Tibial artery (tissue), 4 donors: Measurements from ENCODE around the gene TGM2.

ENCODE experiments used
- DNase-seq, 2 donors: peaks; one replicate each; pipeline ENCODE4 v3.0.0-alpha.2; 2019
- H3K27ac ChIP-seq, 2 donors: fragments of 200-600 bp; sonication (generic) in 1 of 2; 1 replicate in 1 of 2; 2 replicates in 1 of 2; pipeline ENCODE4 v1.5.1; 2018 to 2019; ENCODE audit warnings: mild to moderate bottlenecking in 1 of 2
- H3K27me3 ChIP-seq, 2 donors: fragments of 200-600 bp; sonication (generic) in 1 of 2; one replicate each; pipeline versions ENCODE4 v1.5.1 to v1.6.0; 2016 to 2019
- H3K36me3 ChIP-seq, 3 donors: fragments of 200-600 bp; sonication (generic) in 2 of 3; one replicate each; pipeline ENCODE4 v1.5.1; 2016 to 2019; ENCODE audit warnings: mild to moderate bottlenecking in 2 of 3
- H3K4me1 ChIP-seq, 4 donors: fragments of 200-600 bp; sonication (generic) in 2 of 4; 1 replicate in 3 of 4; 2 replicates in 1 of 4; pipeline ENCODE4 v1.5.1; 2016 to 2019
- H3K4me3 ChIP-seq, 2 donors: fragments of 200-600 bp; sonication (generic) in 1 of 2; 1 replicate in 1 of 2; 2 replicates in 1 of 2; pipeline ENCODE4 v1.5.1; 2018 to 2019; ENCODE audit warnings: mild to moderate bottlenecking in 2 of 2
- H3K9me3 ChIP-seq, 3 donors: fragments of 200-600 bp; sonication (generic) in 1 of 3; one replicate each; pipeline ENCODE4 v1.5.1; 2016 to 2019
- CTCF ChIP-seq, 2 experiments: fragments of 200-600 bp in 1 of 2; fragments of 450-650 bp in 1 of 2; IDR thresholded peaks; one replicate each; pipeline ENCODE4 v1.5.1; 2017 to 2019; ENCODE audit warnings: antibody characterized with exemption in 2 of 2, mild to moderate bottlenecking in 1 of 2, moderate library complexity in 1 of 2
- intact Hi-C: fragments of 100-400 bp; cut with DNase I; formaldehyde crosslinking; loops from one replicate; pipeline ENCODE4 v1.15.0; 2023; ENCODE audit warnings: low total_unique reads

TGM2 gene

GRCh38 chr20:38120625-38120988 lies 44.5 kb downstream of the TGM2 start:
- no peaks in the 10 kb centered on the region for H3K9me3 ChIP-seq
- no peak for TF ChIP-seq CTCF (IDR thresholded peaks at IDR 0.05)
- H3K4me1 ChIP-seq, result peaks cover 0 to 33% (median 12%) of the 10 kb centered on the region in 4 donors
- no peak overlapping the region for H3K4me3 ChIP-seq
- no peaks in the 10 kb centered on the region for H3K36me3 ChIP-seq
- peak overlapping the region; percentile 44 to 48 for H3K27ac ChIP-seq
- no peaks in the 10 kb centered on the region for H3K27me3 ChIP-seq
- intact Hi-C loops, result no loop called here
- no peak for DNase-seq

DNA sequence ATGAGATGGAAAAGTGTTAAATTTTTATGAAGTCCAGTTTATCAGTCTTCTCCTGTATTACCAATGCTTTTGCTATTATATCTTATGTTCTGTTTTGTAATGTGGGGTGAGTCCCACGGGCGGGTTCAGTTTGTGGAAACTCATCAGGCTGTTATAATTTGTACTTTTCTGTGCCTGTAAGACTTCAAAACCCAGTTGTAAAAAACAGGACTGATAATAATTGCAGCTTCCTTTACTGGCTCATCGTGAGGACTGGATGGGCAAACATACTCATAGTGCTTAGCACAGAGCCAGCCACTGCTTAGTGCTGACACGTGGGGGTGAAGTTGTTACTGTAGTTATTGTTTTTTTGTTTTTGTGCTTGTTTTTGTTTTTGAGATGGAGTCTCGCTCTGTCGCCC lies 45.6 kb downstream of the TGM2 start:
- Histone ChIP-seq H3K27me3 (no peaks in the 10 kb centered on the region), H3K4me3 (no peak overlapping the region), H3K9me3 (no peaks in the 10 kb centered on the region), H3K27ac (peak overlapping the region; percentile 44 to 48), H3K36me3 (no peaks in the 10 kb centered on the region), H3K4me1 (peaks cover 0 to 23% (median 3%) of the 10 kb centered on the region in 4 donors)
- intact Hi-C loops, result no loop called here
- TF ChIP-seq CTCF (IDR thresholded peaks at IDR 0.05), result no peak
- peak in 1 of 2 donors; percentile 27 for DNase-seq

GRCh38 chr20:38117635-38118034 lies 47.4 kb downstream of the TGM2 start:
- Histone ChIP-seq H3K27ac (no peak overlapping the region), H3K4me3 (no peak overlapping the region), H3K36me3 (no peaks in the 10 kb centered on the region), H3K4me1 (peaks cover 0 to 28% (median 6%) of the 10 kb centered on the region in 4 donors), H3K9me3 (no peaks in the 10 kb centered on the region), H3K27me3 (no peaks in the 10 kb centered on the region)
- intact Hi-C loops, result no loop called here
- no peak for TF ChIP-seq CTCF (IDR thresholded peaks at IDR 0.05)
- DNase-seq, result no peak

GRCh38 chr20:38117205-38117604 lies 47.9 kb downstream of the TGM2 start:
- H3K27ac ChIP-seq, result no peak overlapping the region
- no peaks in the 10 kb centered on the region for H3K9me3 ChIP-seq
- DNase-seq, result no peak
- no peak overlapping the region for H3K4me3 ChIP-seq
- no peaks in the 10 kb centered on the region for H3K27me3 ChIP-seq
- TF ChIP-seq CTCF (IDR thresholded peaks at IDR 0.05), result no peak
- no peaks in the 10 kb centered on the region for H3K36me3 ChIP-seq
- peaks cover 0 to 28% (median 6%) of the 10 kb centered on the region in 4 donors for H3K4me1 ChIP-seq
- intact Hi-C loops, result no loop called here

GRCh38 chr20:38116409-38117165 lies 48.5 kb downstream of the TGM2 start:
- DNase-seq, result no peak
- no peak for TF ChIP-seq CTCF (IDR thresholded peaks at IDR 0.05)
- Histone ChIP-seq H3K27me3 (no peaks in the 10 kb centered on the region), H3K27ac (no peak overlapping the region), H3K4me1 (peaks cover 0 to 32% (median 9%) of the 10 kb centered on the region in 4 donors), H3K36me3 (no peaks in the 10 kb centered on the region), H3K9me3 (no peaks in the 10 kb centered on the region), H3K4me3 (no peak overlapping the region)
- intact Hi-C loops, result no loop called here
